Measurements from ENCODE around the gene TMPRSS9.

TMPRSS9 gene

GRCh38 chr19:2330255-2330631 lies 29.8 kb upstream of the TMPRSS9 start:
- DNase-seq, result no peak

- no peak for DNase-seq
Observed at GRCh38 chr19:2330632-2331284, 29.3 kb upstream of the TMPRSS9 start.

- DNase-seq, result no peak
Observed at GRCh38 chr19:2331601-2332246, 28.3 kb upstream of the TMPRSS9 start.

DNA sequence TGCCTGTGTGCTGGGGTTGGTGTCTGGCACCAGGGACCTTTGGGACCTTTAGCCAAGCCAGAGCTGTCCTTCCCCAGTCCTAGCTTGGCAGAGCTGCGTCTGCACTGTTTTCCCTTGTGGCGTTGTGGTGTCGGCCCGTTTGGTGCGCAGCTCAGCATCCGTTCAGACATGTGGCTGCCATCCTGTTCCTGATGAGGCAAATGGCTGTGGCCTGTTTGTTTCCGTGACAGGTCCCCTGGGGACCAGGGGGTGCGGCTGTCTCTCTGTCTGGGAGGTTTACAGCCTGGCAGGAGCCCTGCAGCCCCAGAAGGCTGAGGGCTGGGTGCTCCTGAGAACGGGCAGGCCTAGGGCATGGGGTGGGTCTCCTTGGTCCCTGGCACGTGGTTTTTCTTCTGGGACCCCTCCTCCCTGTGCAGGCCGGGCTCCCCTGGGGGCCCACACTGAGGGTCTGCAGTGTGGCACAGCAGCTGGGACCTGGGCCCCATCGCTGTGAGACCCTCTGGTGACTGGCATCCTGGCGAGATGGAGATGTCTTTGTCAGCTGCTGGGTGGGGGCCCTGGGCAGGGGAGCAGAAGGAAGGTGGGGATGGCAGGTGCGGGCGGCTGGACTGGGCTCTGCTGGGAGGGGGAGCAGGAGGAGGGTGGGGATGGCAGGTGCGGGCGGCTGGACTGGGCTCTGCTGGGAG lies 27.6 kb upstream of the TMPRSS9 start:
- DNase-seq, result peak; percentile 57

DNA sequence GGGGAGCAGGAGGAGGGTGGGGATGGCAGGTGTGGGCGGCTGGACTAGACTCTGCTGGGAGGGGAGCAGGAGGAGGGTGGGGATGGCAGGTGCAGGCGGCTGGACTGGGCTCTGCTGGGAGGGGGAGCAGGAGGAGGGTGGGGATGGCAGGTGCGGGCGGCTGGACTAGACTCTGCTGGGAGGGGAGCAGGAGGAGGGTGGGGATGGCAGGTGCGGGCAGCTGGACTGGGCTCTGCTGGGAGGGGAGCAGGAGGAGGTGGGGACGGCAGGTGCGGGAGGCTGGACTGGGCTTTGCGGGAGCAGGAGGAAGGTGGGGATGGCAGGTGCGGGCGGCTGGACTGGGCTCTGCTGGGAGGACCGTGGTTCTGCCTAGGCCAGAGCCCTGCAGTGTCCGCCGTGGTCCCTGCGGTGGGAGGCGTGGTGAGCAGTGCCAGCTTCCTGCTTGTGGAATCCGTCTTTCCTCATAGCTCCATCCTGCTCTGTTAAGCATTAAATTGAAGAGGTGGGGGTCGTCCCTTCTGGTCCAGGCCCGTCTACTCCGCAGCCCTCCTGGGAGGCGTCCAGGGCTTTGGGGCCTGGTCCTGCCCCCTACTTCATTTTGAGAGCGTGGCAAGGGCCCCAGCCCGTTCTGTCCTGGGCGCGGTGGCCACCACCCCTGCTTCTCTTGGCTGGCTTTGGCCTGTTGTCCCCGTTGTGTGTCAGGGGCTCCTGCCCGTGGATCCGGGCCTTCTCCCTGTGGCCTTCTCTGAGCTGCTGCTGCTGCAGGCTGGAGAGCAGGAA lies 26.8 kb upstream of the TMPRSS9 start:
- peak; percentile 74 for DNase-seq

DNA sequence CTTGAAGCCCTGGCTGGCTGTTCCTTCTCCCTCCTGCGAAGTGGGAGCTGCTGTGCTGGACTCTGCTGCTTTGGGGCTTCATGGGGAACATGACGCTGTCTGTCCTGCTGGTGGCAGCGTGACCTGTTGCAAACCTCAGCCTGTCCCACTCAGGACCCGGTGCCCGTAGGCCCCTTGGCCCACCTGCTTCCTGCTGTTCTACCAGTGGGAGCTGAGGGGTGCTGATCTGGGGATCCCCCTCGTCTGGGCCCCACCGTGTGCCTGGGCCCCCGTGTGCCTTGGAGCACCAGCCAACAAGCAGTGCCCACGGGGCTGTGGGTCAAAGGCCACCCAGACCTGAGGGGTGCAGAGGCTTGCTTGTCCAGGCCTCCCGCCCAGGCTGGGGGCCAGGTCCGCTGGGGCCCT lies 26.3 kb upstream of the TMPRSS9 start:
- no peak for DNase-seq

DNA sequence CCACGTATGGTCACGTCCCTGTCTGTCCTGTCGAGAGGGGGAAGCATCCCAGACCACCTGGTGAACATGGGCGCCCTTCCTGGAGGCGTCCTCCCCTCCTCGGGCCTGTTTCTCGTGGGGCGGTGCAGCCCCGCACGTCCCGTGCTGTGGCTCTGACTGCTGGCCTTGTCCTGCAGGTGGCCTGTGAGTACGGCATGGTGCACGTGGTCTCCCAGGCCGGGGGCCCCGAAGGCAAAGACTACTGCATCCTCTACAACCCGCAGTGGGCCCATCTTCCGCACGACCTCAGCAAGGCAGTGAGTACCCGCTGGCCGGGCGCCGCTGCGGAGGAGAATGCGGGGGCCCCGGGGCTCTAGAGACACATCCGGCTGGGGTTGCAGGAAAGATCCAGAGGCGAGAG lies 25.6 kb upstream of the TMPRSS9 start:
- DNase-seq, result no peak

DNA sequence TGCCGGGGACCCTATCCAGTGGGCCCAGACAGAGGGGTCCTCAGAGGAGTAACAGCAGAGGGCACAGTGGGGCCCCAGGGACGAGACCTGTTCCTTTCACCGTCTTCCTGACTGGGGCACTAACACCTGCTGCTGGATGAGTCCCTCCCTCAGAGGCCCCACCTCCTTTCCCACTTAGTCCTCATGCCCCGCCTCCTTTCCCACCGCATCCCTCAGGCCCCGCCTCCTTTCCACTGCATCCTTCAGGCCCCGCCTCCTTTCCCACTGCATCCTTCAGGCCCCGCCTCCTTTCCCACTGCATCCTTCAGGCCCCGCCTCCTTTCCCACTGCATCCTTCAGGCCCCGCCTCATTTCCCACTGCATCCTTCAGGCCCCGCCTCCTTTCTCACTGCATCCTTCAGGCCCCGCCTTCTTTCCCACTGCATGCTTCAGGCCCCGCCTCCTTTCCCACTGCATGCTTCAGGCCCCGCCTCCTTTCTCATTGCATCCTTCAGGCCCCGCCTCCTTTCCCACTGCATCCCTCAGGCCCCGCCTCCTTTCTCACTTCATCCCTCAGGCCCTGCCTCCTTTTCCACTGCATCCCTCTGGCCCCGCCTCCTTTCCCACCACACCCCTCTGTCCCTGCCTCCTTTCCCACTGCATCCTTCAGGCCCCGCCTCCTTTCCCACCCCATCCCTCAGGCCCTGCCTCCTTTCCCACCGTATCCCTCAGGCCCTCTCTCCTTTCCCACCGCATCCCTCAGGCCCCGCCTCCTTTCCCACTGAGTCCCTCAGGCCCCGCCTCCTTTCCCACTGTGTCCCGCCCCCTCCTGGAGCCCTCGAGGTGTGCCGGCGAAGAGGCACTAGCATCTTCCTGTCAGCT lies 24.8 kb upstream of the TMPRSS9 start:
- DNase-seq, result no peak

GRCh38 chr19:2335848-2336247 lies 24.2 kb upstream of the TMPRSS9 start:
- no peak for DNase-seq

DNA sequence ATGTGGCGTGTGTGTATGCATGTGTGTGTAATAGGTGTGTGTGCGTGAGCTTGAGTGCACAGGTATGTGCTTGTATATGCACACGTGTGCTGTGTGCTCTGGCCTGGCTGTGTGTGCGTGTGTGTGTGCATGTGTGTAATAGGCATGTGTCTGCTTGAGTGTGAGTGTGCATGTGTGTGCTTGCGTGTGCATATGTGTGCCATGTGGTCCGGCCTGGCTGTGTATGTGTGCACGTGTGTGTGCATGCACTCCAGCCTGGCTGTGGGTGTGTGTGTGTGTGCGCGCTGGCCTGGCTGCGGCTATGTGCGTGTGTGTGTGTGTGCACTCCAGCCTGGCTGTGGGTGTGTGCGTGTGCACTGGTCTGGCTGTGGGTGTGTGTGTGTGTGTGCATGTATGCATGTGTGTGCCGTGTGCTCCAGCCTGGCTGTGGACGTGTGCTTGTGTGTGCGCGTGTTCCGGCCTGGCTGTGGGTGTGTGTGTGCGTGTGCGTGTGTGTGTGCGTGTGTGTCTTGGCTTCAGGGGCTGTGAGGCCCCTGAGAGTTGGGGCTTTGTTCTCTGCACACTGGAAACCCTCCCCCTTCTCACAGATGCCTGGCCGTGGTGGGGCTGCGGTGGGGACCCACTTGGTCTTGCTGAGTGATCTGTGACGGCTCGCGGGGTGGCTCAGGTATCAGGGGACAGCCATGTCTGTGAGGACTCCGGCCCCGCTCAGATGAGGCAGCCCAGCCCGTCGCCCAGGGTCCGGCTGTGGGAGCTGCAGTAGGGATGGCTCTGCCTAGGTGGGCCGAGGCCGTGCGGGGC lies 23.3 kb upstream of the TMPRSS9 start:
- DNase-seq, result no peak

GRCh38 chr19:2337329-2337707 lies 22.7 kb upstream of the TMPRSS9 start:
- DNase-seq, result no peak

GRCh38 chr19:2338055-2338615 lies 21.9 kb upstream of the TMPRSS9 start:
- DNase-seq, result no peak

- no peak for DNase-seq
Observed at GRCh38 chr19:2338751-2339643, 21.1 kb upstream of the TMPRSS9 start.

GRCh38 chr19:2339644-2340310 lies 20.3 kb upstream of the TMPRSS9 start:
- no peak for DNase-seq

DNA sequence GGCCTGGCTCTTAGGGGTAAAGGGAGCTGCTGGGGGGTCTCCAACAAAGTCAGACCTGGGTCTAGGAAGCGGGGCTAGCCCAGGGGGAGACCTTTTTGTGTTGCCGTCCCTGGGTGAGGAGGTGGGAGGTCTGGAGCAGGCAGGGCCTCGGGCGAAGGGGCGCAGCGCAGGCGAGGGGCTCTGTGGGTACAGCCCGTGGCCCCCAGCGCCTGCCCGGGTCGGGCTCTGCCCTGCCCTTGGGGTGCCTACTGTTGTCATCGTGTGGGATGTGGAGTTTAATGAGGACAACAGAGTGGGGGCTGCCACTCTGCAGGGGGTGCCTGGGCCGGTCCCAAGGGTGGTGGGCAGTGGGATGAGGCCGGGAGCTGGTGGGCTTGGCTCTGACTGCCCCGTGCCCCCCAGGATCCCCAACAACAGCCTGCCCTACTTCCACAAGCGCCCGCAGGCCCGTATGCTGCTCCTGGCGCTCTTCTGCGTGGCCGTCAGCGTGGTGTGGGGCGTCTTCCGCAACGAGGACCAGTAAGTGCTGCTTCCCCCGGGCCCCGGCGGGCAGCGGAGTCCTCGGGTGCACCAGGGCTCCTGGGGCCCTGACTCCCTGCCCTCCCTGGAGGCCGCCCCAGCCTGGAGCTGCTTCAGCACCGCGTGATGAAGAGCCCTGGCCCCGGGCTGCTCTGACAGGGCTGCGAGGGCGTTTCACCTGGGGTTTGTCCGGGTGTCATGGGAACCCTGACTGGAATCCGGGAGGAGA lies 19.4 kb upstream of the TMPRSS9 start:
- DNase-seq, result no peak

- no peak for DNase-seq
Observed at GRCh38 chr19:2341244-2341751, 18.8 kb upstream of the TMPRSS9 start.

DNA sequence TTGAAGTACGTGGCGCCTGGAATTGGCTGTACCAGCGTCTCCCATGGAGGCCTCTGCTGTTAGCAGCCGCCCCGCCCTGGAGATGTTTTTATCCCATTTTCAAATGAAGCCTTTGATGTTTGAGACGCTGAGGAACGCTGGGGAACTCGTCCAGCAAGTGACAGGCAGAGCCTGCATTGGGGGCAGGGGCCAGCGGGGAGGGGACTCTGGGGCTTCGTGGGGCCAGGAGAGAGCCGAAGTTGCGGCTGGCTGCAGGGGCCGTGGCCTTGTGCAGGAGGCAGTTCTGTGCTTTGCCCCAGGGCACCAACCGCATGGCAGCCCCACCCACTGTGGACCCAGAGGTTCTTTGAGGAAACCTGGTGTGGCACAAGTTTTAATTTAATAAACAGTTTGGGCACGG lies 18.1 kb upstream of the TMPRSS9 start:
- DNase-seq, result no peak

GRCh38 chr19:2342656-2343288 lies 17.3 kb upstream of the TMPRSS9 start:
- no peak for DNase-seq
